Fibroblast of upper back skin (primary cell): ENCODE data around the gene NID1.
"Not testable (repeated sequence)": the region's sequence is repeated elsewhere in the genome, so short reads cannot be mapped to it uniquely, and the experiment has no call there.

Experiments
- DNase-seq: peaks from one replicate; pipeline ENCODE4 v3.0.0-alpha.2; 2013

NID1 gene

DNA sequence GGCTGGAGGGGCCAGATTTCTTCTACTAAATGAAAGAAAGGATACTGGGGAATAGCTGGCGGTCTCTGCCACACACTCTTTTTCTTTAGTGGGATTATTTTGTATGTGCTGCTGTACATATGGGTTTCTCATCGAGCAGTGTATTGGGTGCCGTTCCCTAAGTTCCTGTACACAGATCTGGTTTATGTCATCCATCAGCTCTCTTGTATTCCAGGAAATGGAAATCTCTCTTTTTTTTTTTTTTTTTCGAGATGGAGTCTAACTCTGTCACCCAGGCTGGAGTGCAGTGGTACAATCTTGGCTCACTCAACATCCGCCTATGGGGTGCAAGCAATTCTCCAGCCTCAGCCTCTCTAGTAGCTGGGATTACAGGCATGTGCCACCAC, 27.0 kb upstream of the NID1 start:
- DNase-seq = no peak

DNA sequence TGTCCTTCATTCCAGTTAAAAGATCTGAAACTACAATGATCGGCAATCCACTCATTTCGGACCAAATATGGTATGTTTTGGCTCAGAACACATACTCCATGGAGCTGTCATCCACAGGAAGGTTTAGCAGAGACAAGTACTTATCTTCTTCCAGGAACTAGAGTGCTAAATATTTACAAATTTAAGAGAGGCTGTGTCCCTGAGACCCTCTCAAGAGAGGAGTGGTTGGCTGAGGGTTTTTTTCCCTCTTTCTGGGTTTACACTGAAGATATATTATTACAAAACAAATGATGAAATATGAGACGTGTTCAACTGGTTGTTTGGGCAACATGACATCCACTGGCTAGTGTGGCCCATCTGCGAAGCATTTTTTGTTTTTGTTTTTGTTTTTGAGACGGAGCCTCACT, 25.9 kb upstream of the NID1 start:
- no peak for DNase-seq

DNA sequence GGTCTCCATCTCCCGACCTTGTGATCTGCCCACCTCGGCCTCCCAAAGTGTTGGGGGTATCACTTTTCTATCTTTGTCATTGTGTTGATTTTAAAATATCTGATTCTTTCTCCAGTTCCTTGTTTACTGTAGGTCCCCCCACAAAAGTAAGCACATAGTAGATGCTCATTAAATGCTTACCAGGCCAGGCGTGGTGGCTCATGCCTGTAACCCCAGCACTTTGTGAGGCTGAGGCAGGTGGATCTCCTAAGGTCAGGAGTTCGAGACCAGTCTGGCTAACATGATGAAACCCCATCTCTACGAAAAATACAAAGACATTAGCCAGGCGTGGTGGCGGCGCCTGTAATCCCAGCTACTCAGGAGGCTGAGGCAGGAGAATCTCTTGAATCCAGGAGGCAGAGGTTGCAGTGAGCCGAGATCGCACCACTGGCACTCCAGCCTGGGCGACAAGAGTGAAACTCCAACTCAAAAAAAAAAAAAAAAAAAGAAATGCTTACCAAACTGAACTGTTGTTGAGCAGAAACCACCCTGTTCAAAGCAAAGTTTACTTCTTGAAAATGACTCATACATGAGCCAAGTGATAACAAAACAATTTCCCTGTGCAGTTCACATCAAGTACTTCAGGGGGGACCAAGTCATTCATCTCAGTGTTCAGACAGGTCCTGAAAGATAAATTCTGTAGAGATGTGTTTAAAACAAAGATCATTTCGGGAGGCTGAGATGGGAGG, 24.3 kb upstream of the NID1 start:
- DNase-seq = no peak

DNA sequence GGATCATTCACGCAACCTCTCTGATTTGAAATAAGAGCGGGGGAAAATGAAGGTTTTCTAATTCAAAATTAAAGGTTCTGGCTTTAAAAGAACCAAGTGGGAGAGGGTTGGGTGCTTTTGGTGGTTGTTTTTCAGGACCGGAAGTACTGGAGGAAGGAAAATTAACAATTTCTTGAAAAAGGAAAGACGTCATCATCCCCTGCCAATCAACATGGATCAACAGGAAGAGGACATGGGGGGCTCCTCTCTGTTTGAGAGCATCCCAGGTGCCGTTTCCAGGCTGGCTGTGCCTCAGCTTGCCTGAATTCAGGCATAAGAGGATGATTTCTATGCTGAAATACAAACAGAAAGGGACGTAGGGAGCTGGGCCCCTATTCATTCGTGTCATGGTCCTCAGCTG, 21.6 kb upstream of the NID1 start:
- DNase-seq = no peak

DNA sequence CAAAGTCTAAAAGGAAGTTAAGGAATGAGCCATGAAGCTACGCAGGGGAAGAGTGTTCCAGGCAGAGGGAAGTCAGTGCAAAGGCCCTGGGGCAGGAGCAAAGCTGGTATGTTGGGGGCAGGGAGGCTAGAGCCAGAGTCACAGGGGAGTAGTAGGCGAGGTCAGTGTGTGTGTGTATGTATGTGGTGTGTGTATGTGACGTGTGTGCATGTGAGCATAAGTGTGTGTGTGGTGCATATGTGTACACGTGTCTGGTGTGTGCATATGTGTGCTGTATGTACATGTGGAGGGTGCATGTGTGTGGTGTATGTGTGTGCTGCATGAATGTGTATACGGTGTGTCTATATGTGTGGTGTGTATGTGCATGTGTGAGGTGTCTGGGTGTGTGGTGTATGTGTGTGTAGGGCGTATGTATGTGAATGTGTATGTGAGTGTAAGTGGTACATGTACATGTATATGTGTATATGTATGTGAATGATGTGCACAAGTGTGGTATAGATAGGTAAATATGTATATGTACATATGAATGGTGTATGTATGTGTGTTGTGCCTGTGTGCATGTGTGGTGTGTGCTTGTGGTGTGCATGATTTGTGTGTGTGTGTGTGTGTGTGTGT, 20.8 kb upstream of the NID1 start:
- DNase-seq = no peak

DNA sequence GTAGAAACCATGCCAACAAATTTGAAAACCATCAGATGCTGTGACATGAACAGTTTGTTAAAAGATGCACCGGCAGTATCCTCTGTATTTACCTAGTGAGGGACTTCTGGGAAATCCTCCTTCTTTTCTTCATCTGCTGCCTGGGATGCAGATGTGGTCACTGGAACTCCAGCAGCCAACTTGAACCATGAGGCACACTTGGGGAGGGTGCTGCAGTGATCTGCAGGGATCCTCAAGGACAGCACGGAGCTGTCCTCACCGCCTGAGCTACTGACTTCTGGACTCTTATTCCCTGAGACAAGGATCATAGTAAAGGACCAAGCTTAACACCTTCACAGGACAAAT, 19.5 kb upstream of the NID1 start:
- no peak for DNase-seq

DNA sequence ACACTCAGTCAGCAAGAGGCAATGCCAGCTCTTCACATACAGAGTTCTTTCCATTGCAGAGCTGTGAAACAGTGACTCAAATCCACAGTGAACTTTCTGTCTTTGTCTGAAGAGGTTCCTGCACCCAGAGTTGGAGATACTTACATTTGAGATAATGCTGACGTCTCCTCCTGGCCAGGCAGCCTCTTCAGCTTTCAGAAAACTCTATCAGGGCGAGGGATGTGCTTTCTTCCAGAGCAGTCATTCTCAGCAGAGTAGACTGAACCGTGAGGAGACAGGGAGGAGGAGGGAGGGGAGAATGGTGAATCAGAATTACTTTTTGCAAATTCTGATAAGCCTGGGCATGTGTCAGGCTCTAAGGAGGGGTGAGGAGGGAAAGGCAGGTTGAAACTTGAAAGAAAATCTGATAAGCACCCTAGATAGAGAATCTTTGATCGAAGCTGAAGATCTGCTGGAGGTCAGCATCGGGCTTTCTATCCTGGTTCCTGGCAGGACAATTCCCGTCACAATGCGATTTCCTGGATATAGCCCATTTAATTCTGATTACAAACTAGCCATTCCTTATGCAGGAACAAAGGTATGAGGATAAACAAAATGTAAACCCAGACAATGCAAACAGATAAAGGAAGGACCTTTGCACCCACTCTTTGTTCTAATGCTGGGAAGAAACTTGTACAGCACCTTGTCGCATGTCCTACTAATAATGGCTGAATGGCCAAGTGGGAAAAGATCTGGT, 18.9 kb upstream of the NID1 start:
- DNase-seq = no peak

DNA sequence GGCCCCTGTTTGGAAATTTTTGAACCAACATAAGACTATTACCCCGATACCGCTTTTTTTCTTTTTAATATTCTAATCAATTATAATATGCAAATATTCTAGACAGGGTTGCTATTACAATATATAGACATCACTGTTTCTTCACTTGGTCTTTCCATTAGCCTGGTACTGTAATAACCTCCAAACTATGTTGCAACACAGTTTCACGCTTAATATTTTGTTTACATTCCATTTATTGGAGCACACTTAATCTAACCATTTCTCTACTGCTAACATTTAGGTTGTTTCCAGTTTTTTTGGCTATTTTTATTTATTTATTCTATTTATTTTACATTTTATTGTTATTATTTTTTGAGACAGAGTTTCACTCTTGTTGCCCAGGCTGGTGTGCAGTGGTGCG, 17.6 kb upstream of the NID1 start:
- DNase-seq = no peak

DNA sequence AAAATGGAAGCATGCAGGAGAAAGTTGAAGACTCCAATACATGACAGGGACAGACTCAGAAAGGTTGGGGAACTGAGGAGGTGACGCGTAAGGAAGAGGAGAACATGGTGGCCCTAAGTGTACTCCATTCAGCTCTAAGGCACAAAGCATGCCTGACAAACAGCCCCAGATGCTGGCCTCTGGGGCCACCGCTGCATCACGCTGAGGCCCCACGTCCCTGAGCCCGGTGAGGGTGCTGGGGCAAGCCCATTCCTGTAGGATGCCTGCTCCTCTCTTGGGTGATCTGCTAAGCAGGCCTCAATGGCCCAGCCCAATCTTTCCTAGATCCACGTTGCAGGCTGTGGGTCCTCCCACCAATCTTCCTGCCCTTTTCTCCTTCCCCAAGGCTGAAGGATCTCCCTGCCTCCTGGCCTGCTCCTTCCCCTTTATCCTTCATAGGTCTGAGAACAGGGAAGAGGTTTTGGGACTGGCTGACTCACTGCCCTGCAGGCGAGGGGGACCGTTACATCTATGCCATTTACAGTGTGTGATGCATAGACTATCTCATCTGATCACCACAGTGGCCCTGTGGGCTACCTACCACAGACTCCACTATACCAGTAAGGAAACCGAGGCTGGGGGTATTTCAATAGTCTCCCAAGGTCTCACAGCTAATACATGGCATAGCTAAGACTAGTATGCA, 16.8 kb upstream of the NID1 start:
- DNase-seq = no peak

DNA sequence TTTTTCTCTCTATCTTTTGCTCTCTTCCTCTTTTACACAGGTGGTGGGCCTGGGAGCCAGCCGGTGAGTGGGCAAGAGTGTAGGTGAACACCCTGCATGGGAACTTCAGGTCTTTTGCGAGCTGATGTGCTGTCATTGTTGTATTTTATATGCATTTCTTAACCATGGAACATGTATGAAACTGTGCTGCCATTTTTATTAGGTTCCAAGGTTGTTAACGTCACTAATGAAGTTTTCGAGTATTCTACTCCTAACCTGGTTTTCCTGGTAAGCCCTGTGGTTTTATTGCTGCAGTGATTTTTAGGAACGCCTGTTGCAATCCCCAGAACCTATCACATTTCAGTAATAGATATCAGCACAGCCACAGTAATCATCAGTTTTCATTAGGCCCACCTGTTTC, 14.8 kb upstream of the NID1 start:
- DNase-seq = no peak

DNA sequence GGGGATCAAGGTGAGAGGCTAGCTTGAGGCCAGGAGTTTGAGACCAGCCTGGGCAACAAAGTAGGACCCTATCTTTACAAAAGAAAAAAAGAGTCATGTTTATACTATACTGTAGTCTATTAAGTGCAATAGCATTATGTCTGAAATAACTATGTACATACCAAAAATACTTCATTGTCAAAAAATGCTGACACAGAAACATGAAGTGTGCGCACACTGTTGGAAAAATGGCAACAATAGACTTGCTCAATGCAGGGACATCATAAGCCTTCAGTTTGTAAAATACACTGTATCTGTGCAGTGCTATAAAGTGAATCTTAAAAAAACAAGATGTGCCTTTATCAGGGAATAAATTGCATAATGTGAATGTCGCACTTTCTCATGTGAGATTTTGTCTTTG, 14.1 kb upstream of the NID1 start:
- DNase-seq = no peak

DNA sequence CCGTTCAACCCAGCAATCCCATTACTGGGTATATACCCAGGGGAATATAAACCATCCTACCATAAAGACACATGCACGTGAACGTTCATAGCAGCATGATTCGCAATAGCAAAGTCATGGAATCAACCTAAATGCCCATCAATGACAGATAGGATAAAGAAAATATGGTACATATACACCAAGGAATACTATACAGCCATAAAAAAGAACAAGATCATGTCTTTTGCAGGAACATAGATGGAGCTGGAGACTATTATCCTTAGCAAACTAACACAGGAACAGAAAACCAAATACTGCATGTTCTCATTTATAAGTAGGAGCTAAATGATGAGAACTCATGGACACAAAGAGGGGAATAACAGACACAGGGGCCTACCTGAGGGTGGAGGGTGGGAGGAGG, 13.2 kb upstream of the NID1 start:
- not testable (repeated sequence) for DNase-seq

DNA sequence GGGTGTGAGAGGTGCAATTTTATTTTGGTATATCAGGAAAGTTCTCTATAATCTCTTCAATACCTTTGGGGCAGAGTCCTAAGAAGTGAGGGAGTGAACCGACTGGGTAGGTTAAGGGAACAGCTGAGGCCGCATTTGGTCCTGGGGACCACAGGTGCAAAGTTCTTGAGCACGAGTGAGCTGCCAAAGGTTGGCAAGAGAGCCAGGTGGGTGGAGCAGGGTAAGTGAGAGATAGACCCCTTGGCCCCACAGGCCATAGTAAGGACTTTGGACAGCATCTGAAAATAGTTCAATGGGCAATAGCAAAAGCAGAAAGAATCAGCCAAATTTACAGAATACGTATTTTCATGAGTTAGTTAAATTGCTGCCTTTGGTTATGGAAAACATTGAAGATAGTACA, 11.0 kb upstream of the NID1 start:
- no peak for DNase-seq

DNA sequence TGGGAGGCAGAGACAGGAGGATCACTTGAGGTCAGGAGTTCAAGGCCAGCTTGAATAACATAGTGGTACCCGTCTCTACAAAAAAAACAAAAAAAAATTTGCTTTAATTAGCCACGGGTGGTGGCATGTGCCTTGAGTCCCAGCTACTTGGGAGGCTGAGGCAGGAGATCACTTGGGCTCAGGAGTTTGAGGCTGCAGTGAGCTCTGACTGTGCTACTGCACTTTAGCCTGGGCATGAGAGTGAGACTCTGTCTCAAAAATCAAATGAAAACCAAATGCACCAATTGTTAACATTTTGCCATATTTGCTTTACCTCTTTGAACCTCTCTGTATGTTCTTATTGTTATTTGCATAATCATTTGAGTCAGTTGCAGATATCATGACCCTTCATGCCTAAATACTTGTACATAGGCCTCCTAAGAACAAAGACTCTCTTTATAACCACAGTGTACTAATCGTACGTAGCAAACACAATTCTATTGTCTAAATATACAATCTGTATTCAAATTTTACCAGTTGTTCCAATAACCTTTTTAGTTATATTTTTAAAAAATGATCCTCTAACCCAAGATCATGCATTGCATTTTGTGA, 8.5 kb upstream of the NID1 start:
- no peak for DNase-seq

DNA sequence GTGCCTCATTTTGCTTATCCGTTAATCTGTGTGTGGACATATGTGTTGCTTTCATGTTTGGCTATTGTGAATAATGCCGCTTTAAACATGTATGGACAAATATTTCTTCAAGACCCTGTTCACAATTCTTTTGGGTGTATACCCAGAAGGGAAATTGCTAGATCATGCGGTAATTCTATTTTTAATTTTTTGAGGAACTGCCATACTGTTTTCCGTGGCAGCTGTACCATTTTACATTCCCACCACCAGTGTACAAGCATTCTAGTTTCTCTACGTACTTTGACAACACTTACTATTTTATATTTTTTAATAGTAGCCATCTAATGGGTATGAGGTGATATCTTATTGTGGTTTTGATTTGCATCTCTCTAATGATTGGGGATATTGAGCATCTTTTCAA, 7.1 kb upstream of the NID1 start:
- DNase-seq = no peak

DNA sequence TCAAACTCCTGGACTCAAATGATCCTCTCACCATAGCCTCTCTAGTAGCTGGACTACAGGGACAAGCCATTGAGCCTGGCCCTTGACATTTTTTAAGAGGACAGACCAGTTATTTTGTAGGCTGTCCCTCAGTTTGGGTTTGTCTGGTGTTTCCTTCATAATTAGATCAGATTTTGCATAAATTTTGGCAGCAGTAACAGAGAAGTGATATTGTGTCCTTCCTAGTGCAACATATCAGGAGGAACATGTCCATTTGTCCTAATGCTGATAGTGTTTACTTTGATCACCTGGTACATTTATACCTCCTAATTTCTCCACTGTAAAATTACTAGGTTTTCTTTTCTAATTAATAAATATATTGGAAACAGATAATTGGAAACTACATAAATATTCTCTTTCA, 5.9 kb upstream of the NID1 start:
- no peak for DNase-seq

DNA sequence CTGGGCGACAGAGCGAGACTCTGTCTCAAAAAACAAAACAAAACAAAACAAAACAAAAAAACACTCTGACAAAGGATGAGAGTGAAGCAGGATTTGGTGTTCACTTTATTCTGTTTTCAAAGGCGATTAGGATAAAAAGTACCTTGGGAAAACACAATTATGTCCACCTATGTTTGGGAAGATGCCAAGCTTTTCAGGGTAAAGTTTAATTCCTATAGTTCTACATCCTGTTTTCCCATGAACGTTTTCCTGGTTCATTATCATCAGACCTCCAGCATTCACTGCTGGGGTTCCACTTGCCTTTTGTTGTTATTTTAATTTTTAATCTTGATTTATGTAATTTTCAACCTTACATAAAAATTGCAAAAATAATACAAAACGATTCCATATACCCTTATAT, 4.9 kb upstream of the NID1 start:
- no peak for DNase-seq

DNA sequence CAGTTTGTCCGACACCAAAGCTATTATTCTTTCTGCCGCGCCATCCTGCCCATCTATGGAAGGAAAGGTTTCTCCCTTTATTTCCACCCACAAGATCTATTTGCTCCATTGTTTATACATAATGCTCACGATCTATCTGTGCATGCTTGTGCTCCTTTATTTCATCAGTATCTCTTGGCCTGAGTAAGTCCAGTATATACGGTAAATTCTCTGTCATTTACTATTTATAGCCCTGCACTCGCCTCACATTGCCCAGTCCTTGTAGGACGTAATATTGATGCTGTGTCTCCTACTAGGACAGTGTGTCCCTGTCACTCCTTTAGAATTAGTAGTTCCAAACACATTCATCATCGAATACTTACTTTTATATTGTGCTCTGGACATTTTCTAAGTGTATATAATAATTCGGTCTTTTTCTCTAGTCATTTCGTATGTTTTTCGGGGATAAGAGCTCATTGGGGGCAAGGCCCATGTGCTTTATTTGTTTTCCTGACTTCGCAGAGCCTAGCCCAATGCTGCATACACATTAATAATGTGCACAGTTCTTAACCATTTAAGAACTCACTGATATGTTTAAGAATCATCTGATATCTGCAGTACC, 3.1 kb upstream of the NID1 start:
- DNase-seq = peak; percentile 43

DNA sequence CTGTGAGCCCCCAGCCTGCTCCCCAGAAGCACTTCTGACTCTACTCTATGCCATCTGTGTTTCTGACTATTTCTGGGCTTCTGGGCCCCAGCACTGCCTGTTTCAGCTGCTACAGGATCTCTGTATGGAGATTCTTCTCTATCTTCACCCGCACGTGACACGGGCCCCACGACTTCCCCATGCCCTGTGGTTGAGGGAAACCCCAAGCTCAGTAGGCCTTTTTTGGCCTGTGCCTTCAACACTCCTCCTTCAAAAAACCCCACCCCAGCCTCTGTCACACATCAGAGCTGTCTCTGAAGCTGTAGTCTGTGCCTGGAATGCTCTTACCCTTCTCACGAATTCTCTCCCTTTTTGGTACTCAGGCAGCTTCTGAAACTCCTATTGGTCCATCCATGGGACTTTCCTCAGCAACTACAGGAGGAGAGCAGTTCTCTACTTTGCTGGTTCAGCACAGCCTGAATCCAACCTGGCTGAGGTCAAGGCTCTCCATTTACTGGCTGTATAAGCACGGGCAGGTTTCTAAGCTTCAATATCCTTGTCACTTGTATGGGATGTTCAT, 2.0 kb upstream of the NID1 start:
- DNase-seq = no peak

DNA sequence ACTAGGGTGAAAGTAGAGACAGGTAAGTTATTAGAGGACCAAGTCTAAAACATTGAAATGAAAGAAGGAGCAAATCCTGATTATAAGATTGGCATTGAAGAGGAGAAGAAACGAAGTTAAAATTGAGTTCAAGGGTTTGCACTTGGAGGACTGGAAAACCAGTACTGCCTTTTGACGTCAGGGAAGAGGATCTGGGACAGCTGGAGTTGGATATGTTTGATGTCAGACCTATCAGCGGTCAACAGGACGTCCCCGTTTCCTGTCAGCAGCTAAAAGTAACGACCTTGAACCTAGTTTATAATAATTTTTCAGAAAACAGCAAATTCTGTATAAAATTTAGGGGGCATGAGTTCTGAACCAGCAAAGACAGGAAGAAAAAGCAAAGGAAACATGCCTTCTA, 1.2 kb upstream of the NID1 start:
- no peak for DNase-seq

DNA sequence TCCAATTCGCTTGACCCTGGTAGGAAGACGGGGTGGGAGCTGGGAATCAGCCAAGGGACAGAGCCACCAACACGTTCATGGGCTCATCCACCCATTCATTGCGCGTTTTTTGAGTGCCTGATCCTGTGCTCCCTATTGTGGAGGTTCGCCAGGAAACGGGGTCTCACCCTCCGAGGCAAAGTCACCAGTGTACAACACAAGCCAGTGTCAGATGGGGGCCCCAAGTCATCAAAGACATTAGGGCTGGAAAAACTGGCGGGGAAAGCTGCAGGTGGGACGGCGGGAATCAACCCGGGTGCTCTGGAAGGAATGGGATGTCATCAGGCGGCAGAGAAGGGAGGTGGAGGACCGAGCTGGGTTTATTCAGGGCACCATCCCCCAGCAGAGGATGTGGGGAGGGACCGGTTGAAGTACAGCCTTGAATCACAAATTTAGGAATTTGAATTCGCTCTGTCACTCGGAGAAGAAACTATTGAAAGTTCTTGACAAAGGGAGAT, 667 bp upstream of the NID1 start:
- no peak for DNase-seq

DNA sequence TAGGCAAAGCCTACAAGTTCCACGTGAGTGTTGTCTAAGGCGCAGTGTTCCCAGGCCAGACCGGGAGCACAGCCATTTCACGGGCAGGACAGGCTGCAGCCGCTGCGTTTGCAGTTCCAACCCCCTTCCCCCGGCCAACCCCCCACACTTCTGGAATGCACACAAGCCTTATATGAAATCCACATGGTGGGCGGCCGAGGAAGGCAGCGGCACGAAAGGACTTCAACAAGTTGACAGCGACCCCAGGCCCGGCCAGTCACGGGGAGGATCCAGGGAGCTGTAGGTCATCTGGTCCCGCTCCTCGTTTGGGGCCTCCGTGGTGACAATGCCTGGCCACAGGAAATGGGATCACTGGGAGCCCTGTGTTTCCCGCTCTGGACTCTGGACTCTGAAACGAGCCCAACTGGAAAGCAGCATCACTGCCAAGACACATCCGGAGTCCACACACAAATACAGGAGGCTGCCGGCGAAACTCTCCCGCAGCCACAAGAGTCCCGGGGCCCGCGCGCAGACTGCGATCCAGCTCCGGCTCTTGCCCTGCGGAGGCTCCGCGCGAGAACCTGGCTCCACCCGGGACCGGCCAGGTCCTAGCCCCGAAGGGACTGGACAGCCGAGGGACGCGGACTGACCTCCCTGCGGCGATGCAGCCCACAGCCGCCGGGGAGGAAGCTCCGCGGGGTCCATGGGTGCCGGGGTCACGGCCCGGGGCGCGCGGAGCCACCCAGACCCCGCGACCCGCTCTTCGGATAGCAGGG, 794 bp downstream of the NID1 start:
- DNase-seq = peak; percentile 81
